CD4-positive, CD25-positive, alpha-beta regulatory T cell (primary cell): ENCODE measurements around the gene FCF1. TPM values are rescaled to one million over a fixed set of nuclear protein-coding genes. Genes with fewer than 3 reads are reported as not detected.

Experiments
- ATAC-seq, 2 donors: fragments of 150-1000 bp; cut with Tn5 transposase; one replicate each; pipeline ENCODE4 v1.10.0; 2021; ENCODE audit warnings: low read depth in 2 of 2, moderate number of reproducible peaks in 2 of 2, moderate library complexity in 1 of 2
- DNase-seq, 3 donors: peaks; one replicate each; pipeline versions ENCODE4 v3.0.0 to v3.0.0-alpha.2; 2012 to 2022; ENCODE audit warnings: mixed read lengths in 1 of 3
- H3K27ac ChIP-seq: one replicate; pipeline ENCODE4 v1.7.0; 2013; ENCODE audit warnings: mild to moderate bottlenecking, low read length; ENCODE audit not compliant: insufficient read depth, poor library complexity, severe bottlenecking
- H3K27me3 ChIP-seq: one replicate; pipeline ENCODE4 v1.7.0; 2013; ENCODE audit warnings: low read length; ENCODE audit not compliant: control insufficient read depth, insufficient read depth
- H3K36me3 ChIP-seq: one replicate; pipeline ENCODE4 v1.7.0; 2013; ENCODE audit warnings: mild to moderate bottlenecking, low read length, moderate library complexity; ENCODE audit not compliant: control insufficient read depth, insufficient read depth
- H3K4me1 ChIP-seq: 2 replicates; pipeline ENCODE4 v1.7.0; 2013; ENCODE audit warnings: mild to moderate bottlenecking, low read length; ENCODE audit not compliant: insufficient read depth, control insufficient read depth, poor library complexity, severe bottlenecking
- H3K4me3 ChIP-seq: one replicate; pipeline ENCODE4 v1.7.0; 2013; ENCODE audit warnings: low read depth, mild to moderate bottlenecking, low read length, moderate library complexity
- H3K9me3 ChIP-seq, 2 experiments: 1 replicate in 1 of 2; 2 replicates in 1 of 2; pipeline ENCODE4 v1.7.0; 2013; ENCODE audit warnings: low read length in 2 of 2, mild to moderate bottlenecking in 1 of 2, moderate library complexity in 1 of 2; ENCODE audit not compliant: control insufficient read depth in 2 of 2
- H3K27ac Mint-ChIP-seq, 3 donors: one replicate each; pipeline ENCODE4 v1.8.0; 2020 to 2022; ENCODE audit warnings: mild to moderate bottlenecking in 3 of 3, mixed read lengths in 3 of 3, moderate library complexity in 2 of 3
- H3K27me3 Mint-ChIP-seq: one replicate; pipeline ENCODE4 v1.8.0; 2022; ENCODE audit warnings: mild to moderate bottlenecking, mixed read lengths
- H3K36me3 Mint-ChIP-seq: one replicate; pipeline ENCODE4 v1.8.0; 2020; ENCODE audit warnings: mixed read lengths
- H3K4me1 Mint-ChIP-seq, 4 donors: one replicate each; pipeline ENCODE4 v1.8.0; 2020 to 2022; ENCODE audit warnings: mixed read lengths in 4 of 4, mild to moderate bottlenecking in 1 of 4
- H3K4me3 Mint-ChIP-seq, 4 donors: one replicate each; pipeline ENCODE4 v1.8.0; 2020 to 2022; ENCODE audit warnings: mild to moderate bottlenecking in 4 of 4, mixed read lengths in 4 of 4, moderate library complexity in 3 of 4
- H3K9me3 Mint-ChIP-seq, 7 donors: one replicate each; pipeline ENCODE4 v1.8.0; 2020 to 2022; ENCODE audit warnings: mixed read lengths in 7 of 7, mild to moderate bottlenecking in 3 of 7, moderate library complexity in 2 of 7
- polyA plus RNA-seq, 4 donors: library from polyadenylated mRNA; unstranded; fragments of 300-500 nt; fragmentation: Illumina TruSeq; gene quantifications; one replicate each; pipeline ENCODE4 v1.2.3, GENCODE V29; 2021
- total RNA-seq: library from RNA; stranded (reverse); gene quantifications from one replicate; pipeline ENCODE4 v1.2.3, GENCODE V29; 2022

The FCF1 gene
- total and polyA plus RNA-seq, 5 donors from 2014 or later, result 20.9 to 35.5 (median 28.7) TPM

DNA sequence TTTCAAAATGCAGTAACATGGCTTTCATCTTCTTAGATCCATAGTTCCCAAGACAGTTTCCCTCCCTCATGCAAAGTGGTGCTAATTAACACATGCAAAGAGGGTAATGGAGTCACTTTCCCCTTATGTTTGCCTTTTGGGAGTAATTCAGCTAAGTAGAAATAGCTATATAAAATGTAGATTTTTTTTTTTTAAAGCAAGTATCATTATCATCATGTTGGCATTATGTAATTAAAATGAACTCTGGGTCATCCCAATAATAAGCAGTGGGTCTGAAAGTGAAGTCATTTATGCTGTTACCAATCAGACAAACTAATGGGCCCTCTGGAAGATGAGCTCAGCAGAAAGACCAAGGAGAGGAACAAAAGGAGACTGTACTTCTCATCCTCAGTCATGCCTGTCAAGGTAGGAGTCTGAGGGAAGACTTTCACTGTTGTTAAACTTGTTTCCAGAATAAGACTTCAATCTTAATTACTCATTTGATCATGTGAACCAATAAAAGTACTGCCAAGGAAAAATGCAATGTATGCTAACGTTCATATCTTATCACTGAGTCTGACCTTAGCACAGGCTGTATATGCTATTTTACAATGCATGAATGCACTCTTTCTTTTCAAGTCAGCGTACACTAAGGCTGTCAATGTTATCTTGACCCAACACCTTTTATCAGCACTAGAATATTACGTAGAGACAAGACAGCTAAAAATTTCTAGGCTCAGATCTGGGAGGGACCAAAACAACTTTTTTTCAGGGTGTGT is 26.8 kb upstream of the FCF1 start:
- peaks cover 45% of the 10 kb centered on the region for H3K36me3 Mint-ChIP-seq
- H3K4me1 Mint-ChIP-seq, result peaks cover 9 to 22% (median 16%) of the 10 kb centered on the region in 4 donors
- Histone ChIP-seq H3K9me3 (no peaks in the 10 kb centered on the region), H3K27me3 (no peaks in the 10 kb centered on the region), H3K27ac (no peak overlapping the region), H3K4me3 (no peak overlapping the region), H3K36me3 (peaks cover 73% of the 10 kb centered on the region), H3K4me1 (peaks cover 5% of the 10 kb centered on the region)
- no peaks in the 10 kb centered on the region for H3K9me3 Mint-ChIP-seq
- no peak overlapping the region for H3K4me3 Mint-ChIP-seq
- no peak for ATAC-seq
- peak overlapping the region in 2 of 3 donors; percentile 14 to 15 for H3K27ac Mint-ChIP-seq
- H3K27me3 Mint-ChIP-seq, result no peaks in the 10 kb centered on the region
- DNase-seq, result no peak

GRCh38 chr14:74691456-74691855 is 21.5 kb upstream of the FCF1 start:
- Mint-ChIP-seq H3K36me3 (peaks cover 30% of the 10 kb centered on the region), H3K4me1 (peaks cover 7 to 11% (median 10%) of the 10 kb centered on the region in 4 donors), H3K27ac (peak overlapping the region in 1 of 3 donors; percentile 5), H3K4me3 (no peak overlapping the region), H3K27me3 (no peaks in the 10 kb centered on the region), H3K9me3 (no peaks in the 10 kb centered on the region)
- DNase-seq, result no peak
- ATAC-seq, result no peak
- Histone ChIP-seq H3K9me3 (no peaks in the 10 kb centered on the region), H3K4me3 (no peak overlapping the region), H3K36me3 (peaks cover 34% of the 10 kb centered on the region), H3K4me1 (no peaks in the 10 kb centered on the region), H3K27ac (no peak overlapping the region), H3K27me3 (no peaks in the 10 kb centered on the region)

DNA sequence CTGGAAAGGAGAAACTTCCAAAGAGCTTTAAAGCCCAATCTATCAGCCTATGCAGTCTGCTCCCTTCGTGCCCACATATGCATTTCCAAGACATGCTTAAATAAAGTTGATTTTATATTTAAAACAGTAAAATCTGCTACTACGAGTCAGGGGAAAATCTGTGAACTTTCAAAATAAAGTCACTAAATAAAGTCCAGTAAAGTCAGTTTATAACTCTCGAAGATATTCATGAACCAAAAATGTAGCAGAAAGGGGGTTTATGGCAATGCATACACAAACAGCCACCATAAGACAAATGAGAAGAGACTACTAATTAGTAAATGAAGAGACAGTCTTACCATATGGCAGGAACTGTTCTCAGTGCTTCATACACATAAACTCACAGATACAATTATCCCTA is 19.8 kb upstream of the FCF1 start:
- Histone ChIP-seq H3K4me1 (no peaks in the 10 kb centered on the region), H3K36me3 (peaks cover 31% of the 10 kb centered on the region), H3K4me3 (no peak overlapping the region), H3K27ac (no peak overlapping the region), H3K27me3 (no peaks in the 10 kb centered on the region), H3K9me3 (no peaks in the 10 kb centered on the region)
- H3K4me1 Mint-ChIP-seq, result peaks cover 9 to 15% (median 13%) of the 10 kb centered on the region in 4 donors
- H3K27ac Mint-ChIP-seq, result no peak overlapping the region
- H3K36me3 Mint-ChIP-seq, result peaks cover 37% of the 10 kb centered on the region
- ATAC-seq, result no peak
- DNase-seq, result no peak
- no peaks in the 10 kb centered on the region for H3K9me3 Mint-ChIP-seq
- H3K4me3 Mint-ChIP-seq, result no peak overlapping the region
- H3K27me3 Mint-ChIP-seq, result no peaks in the 10 kb centered on the region

- no peak overlapping the region for H3K27ac Mint-ChIP-seq
These were observed 17.5 kb upstream of the FCF1 start for GRCh38 chr14:74695406-74695805.

GRCh38 chr14:74697011-74697410 is 15.9 kb upstream of the FCF1 start:
- Histone ChIP-seq H3K4me3 (no peak overlapping the region), H3K27ac (no peak overlapping the region), H3K4me1 (no peaks in the 10 kb centered on the region), H3K9me3 (no peaks in the 10 kb centered on the region), H3K27me3 (no peaks in the 10 kb centered on the region), H3K36me3 (peaks cover 11% of the 10 kb centered on the region)
- peaks cover 0 to 3% (median 0%) of the 10 kb centered on the region in 7 donors for H3K9me3 Mint-ChIP-seq
- DNase-seq (no peak), ATAC-seq (no peak)
- no peak overlapping the region for H3K4me3 Mint-ChIP-seq
- H3K27me3 Mint-ChIP-seq, result no peaks in the 10 kb centered on the region
- H3K36me3 Mint-ChIP-seq, result peaks cover 32% of the 10 kb centered on the region
- no peak overlapping the region for H3K27ac Mint-ChIP-seq
- peaks cover 11 to 37% (median 28%) of the 10 kb centered on the region in 4 donors for H3K4me1 Mint-ChIP-seq

More at GRCh38 chr14:74695406-74695805, 17.5 kb upstream of the FCF1 start:
- H3K4me3 ChIP-seq, result no peak overlapping the region
- no peaks in the 10 kb centered on the region for H3K27me3 ChIP-seq
- Mint-ChIP-seq H3K9me3 (no peaks in the 10 kb centered on the region), H3K4me3 (no peak overlapping the region), H3K36me3 (peaks cover 29% of the 10 kb centered on the region), H3K4me1 (peaks cover 11 to 28% (median 20%) of the 10 kb centered on the region in 4 donors), H3K27me3 (no peaks in the 10 kb centered on the region)
- DNase-seq (no peak), ATAC-seq (no peak)
- H3K27ac ChIP-seq, result no peak overlapping the region
- no peaks in the 10 kb centered on the region for H3K9me3 ChIP-seq
- peaks cover 20% of the 10 kb centered on the region for H3K36me3 ChIP-seq
- no peaks in the 10 kb centered on the region for H3K4me1 ChIP-seq

DNA sequence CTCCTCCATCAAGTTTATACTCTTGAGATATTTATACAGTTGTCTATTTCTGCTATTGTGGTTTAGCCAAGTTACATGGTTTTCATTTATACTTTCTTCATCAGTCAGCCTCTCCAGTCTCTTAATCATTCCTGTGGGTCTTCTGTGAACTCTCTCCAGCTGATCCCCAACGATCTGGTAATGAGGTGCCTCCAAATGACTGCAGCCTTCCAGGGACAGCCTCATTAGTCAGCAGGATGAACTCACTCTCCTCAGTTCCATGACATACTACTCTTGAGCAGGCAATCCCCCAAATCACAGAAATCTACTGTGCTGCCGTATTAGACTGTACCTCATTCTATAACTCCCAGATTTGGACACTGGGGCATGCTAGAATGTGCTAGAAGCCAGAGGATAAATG is 15.4 kb upstream of the FCF1 start:
- H3K9me3 Mint-ChIP-seq, result peaks cover 0 to 3% (median 0%) of the 10 kb centered on the region in 7 donors
- no peak overlapping the region for H3K27ac Mint-ChIP-seq
- no peaks in the 10 kb centered on the region for H3K27me3 Mint-ChIP-seq
- Histone ChIP-seq H3K4me3 (no peak overlapping the region), H3K9me3 (peaks cover 0 to 5% of the 10 kb centered on the region in 2 experiments), H3K27ac (no peak overlapping the region), H3K27me3 (no peaks in the 10 kb centered on the region), H3K36me3 (peaks cover 10% of the 10 kb centered on the region), H3K4me1 (no peaks in the 10 kb centered on the region)
- no peak overlapping the region for H3K4me3 Mint-ChIP-seq
- H3K36me3 Mint-ChIP-seq, result peaks cover 27% of the 10 kb centered on the region
- DNase-seq (no peak), ATAC-seq (no peak)
- peaks cover 11 to 38% (median 28%) of the 10 kb centered on the region in 4 donors for H3K4me1 Mint-ChIP-seq

DNA sequence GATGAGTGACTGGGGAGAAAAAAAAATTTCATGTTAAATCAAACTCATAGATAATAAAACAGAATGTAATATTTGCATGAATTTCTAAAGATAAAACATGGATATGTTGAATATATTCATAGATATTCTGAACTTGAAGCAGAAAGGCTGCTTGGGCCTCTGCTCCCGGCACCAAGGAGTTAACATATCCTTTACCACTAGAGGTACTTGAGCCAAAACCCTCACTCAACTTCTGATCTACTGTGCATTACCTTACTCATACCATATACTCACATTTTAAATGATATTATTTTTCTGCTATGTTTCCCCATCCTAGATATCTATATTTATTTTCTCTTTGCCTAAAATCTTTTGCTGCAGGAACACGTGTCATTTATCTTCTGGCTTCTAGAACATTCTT is 15.0 kb upstream of the FCF1 start:
- Mint-ChIP-seq H3K36me3 (peaks cover 31% of the 10 kb centered on the region), H3K4me1 (peaks cover 11 to 42% (median 31%) of the 10 kb centered on the region in 4 donors), H3K4me3 (no peak overlapping the region), H3K9me3 (peaks cover 0 to 5% (median 4%) of the 10 kb centered on the region in 7 donors), H3K27ac (no peak overlapping the region), H3K27me3 (no peaks in the 10 kb centered on the region)
- no peak overlapping the region for H3K4me3 ChIP-seq
- H3K36me3 ChIP-seq, result peaks cover 8% of the 10 kb centered on the region
- no peaks in the 10 kb centered on the region for H3K4me1 ChIP-seq
- no peaks in the 10 kb centered on the region for H3K27me3 ChIP-seq
- no peak overlapping the region for H3K27ac ChIP-seq
- peaks cover 0 to 9% of the 10 kb centered on the region in 2 experiments for H3K9me3 ChIP-seq
- no peak for ATAC-seq
- no peak for DNase-seq

GRCh38 chr14:74698465-74698864 is 14.5 kb upstream of the FCF1 start:
- Mint-ChIP-seq H3K9me3 (peaks cover 0 to 6% (median 5%) of the 10 kb centered on the region in 7 donors), H3K4me3 (no peak overlapping the region), H3K27me3 (no peaks in the 10 kb centered on the region), H3K4me1 (peaks cover 11 to 44% (median 30%) of the 10 kb centered on the region in 4 donors), H3K27ac (no peak overlapping the region), H3K36me3 (peaks cover 34% of the 10 kb centered on the region)
- no peak for ATAC-seq
- Histone ChIP-seq H3K36me3 (peaks cover 8% of the 10 kb centered on the region), H3K27me3 (no peaks in the 10 kb centered on the region), H3K9me3 (peaks cover 0 to 9% of the 10 kb centered on the region in 2 experiments), H3K27ac (no peak overlapping the region), H3K4me3 (no peak overlapping the region), H3K4me1 (no peaks in the 10 kb centered on the region)
- no peak for DNase-seq
